GM12891 (cell line): Measurements from ENCODE around the gene FHL3.

Experiments used
- POLR2A ChIP-seq: IDR thresholded peaks from 2 replicates; pipeline ENCODE4 v1.6.1; 2011; ENCODE audit warnings: low read depth, low read length, control low read depth
- POLR2AphosphoS5 ChIP-seq: IDR thresholded peaks from 2 replicates; pipeline ENCODE4 v1.6.1; 2011; ENCODE audit warnings: low read depth, low read length, control low read depth
- POU2F2 ChIP-seq: IDR thresholded peaks from 2 replicates; pipeline ENCODE4 v1.6.1; 2011; ENCODE audit warnings: low read depth, mild to moderate bottlenecking, control low read depth, low read length, moderate library complexity
- TAF1 ChIP-seq: IDR thresholded peaks from 2 replicates; pipeline ENCODE4 v1.6.1; 2011; ENCODE audit warnings: low read depth, low read length, control low read depth

DNA sequence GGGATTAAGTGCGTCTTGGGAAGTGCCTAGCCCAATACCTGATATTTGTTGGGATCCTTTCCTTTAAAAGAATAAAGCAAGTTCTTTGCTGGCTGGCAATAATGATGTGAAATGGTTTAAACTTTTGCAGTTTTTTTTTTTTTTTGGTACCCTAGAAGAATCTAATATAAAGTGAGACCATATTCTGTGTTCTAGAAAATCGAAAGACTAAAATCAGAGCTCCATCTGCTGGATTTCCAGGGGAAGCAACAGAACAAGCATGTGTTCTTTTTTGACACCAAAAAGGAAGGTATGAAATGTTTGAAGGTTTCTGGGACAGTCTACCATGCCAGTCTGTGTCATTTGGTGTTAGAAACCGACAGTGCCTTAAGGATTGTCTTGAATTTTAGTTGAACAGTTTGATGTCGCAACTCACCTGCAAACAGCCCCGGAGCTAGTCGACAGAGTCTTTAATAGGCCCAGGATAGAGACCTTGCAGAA, 13.6 kb upstream of the FHL3 start:
- no peak for TF ChIP-seq TAF1
- TF ChIP-seq POLR2A = no peak
- TF ChIP-seq POLR2AphosphoS5 = no peak
- no peak for TF ChIP-seq POU2F2
